ENCODE measurements around the gene TSACC. TPM values are rescaled to one million over a fixed set of nuclear protein-coding genes. Genes with fewer than 3 reads are reported as not detected.

The TSACC gene
- total and polyA plus RNA-seq, 2 experiments from 2014 or later, result 1.3 TPM; not detected in 1

GRCh38 chr1:156371553-156372264, 33.4 kb downstream of the TSACC start:
- in situ Hi-C loops (cut with MboI), result no loop called here
- Histone ChIP-seq H3K27me3 (replicated peaks; ENCODE audit: insufficient read depth) (0 out of 2 replicates have a peak, but pooled peaks cover 6% of the 10 kb centered on the region), H3K4me2 (ENCODE audit: unreplicated experiment) (no peak overlapping the region)

GRCh38 chr1:156372265-156372586, 33.9 kb downstream of the TSACC start:
- Histone ChIP-seq H3K79me2 (ENCODE audit: insufficient read depth) (no peaks in the 10 kb centered on the region), H3K27me3 (replicated peaks; ENCODE audit: insufficient read depth) (0 out of 2 replicates have a peak, but pooled peaks cover 3% of the 10 kb centered on the region), H3K27ac (no peak overlapping the region), H3K4me1 (ENCODE audit: insufficient read depth) (no peaks in the 10 kb centered on the region), H3K36me3 (ENCODE audit: low read depth) (no peaks in the 10 kb centered on the region), H3F3A (ENCODE audit: insufficient read depth) (no peaks in the 10 kb centered on the region), H3K9me3 (ENCODE audit: low read depth) (no peaks in the 10 kb centered on the region), H3K4me2 (ENCODE audit: unreplicated experiment) (no peak overlapping the region), H2AFZ (no peak overlapping the region), H3K9me2 (ENCODE audit: insufficient read depth) (no peaks in the 10 kb centered on the region), H3K4me3 (no peak overlapping the region), H4K20me1 (ENCODE audit: insufficient read depth) (no peaks in the 10 kb centered on the region), H3K9ac (no peak overlapping the region)
- no peak for DNase-seq
- in situ Hi-C loops (cut with MboI), result no loop called here
- no peak for TF ChIP-seq EZH2 (IDR thresholded peaks at IDR 0.05; ENCODE audit: insufficient read depth, poor library complexity, severe bottlenecking)
- no peak for TF ChIP-seq EZH2phosphoT487 (IDR thresholded peaks at IDR 0.05; ENCODE audit: insufficient read depth, low read depth)

More at GRCh38 chr1:156371553-156372264, 33.4 kb downstream of the TSACC start:
- Histone ChIP-seq H3K4me1 (ENCODE audit: insufficient read depth) (no peaks in the 10 kb centered on the region), H3F3A (ENCODE audit: insufficient read depth) (no peaks in the 10 kb centered on the region), H3K4me3 (no peak overlapping the region), H3K27ac (no peak overlapping the region), H4K20me1 (ENCODE audit: insufficient read depth) (no peaks in the 10 kb centered on the region), H3K9me2 (ENCODE audit: insufficient read depth) (no peaks in the 10 kb centered on the region), H3K9me3 (ENCODE audit: low read depth) (no peaks in the 10 kb centered on the region), H2AFZ (no peak overlapping the region), H3K79me2 (ENCODE audit: insufficient read depth) (no peaks in the 10 kb centered on the region), H3K36me3 (ENCODE audit: low read depth) (no peaks in the 10 kb centered on the region), H3K9ac (no peak overlapping the region)
- DNase-seq, result peak; percentile 83
- 22 to 26% methylated on average over 7 of the region's 7 CpGs for WGBS, 2 experiments (ENCODE audit: low coverage in 1 of 2, low lambda C conversion rate in 2 of 2, missing lambda C conversion rate in 2 of 2)
- TF ChIP-seq EZH2 (IDR thresholded peaks at IDR 0.05; ENCODE audit: insufficient read depth, poor library complexity, severe bottlenecking) (no peak), EZH2phosphoT487 (IDR thresholded peaks at IDR 0.05; ENCODE audit: insufficient read depth, low read depth) (no peak)

GRCh38 chr1:156372876-156373275, 34.5 kb downstream of the TSACC start:
- no peak for DNase-seq
- H3K9me2 ChIP-seq (ENCODE audit: insufficient read depth), result no peaks in the 10 kb centered on the region

GRCh38 chr1:156373546-156373945, 35.2 kb downstream of the TSACC start:
- H3K4me3 ChIP-seq, result no peak overlapping the region
- no peaks in the 10 kb centered on the region for H3K9me2 ChIP-seq (ENCODE audit: insufficient read depth)
- H3K79me2 ChIP-seq (ENCODE audit: insufficient read depth), result no peaks in the 10 kb centered on the region
- no peaks in the 10 kb centered on the region for H3K9me3 ChIP-seq (ENCODE audit: low read depth)
- no peak overlapping the region for H3K27ac ChIP-seq
- no peak for TF ChIP-seq EZH2 (IDR thresholded peaks at IDR 0.05; ENCODE audit: insufficient read depth, poor library complexity, severe bottlenecking)
- TF ChIP-seq EZH2phosphoT487 (IDR thresholded peaks at IDR 0.05; ENCODE audit: insufficient read depth, low read depth), result no peak
- no peak for DNase-seq
- in situ Hi-C loops (cut with MboI), result no loop called here
- H2AFZ ChIP-seq, result no peak overlapping the region
- H3K27me3 ChIP-seq (replicated peaks; ENCODE audit: insufficient read depth), result 0 out of 2 replicates have a peak, but pooled peaks cover 3% of the 10 kb centered on the region
- no peak overlapping the region for H3K4me2 ChIP-seq (ENCODE audit: unreplicated experiment)
- no peak overlapping the region for H3K9ac ChIP-seq
- no peaks in the 10 kb centered on the region for H4K20me1 ChIP-seq (ENCODE audit: insufficient read depth)
- H3K36me3 ChIP-seq (ENCODE audit: low read depth), result no peaks in the 10 kb centered on the region
- no peaks in the 10 kb centered on the region for H3F3A ChIP-seq (ENCODE audit: insufficient read depth)
- no peaks in the 10 kb centered on the region for H3K4me1 ChIP-seq (ENCODE audit: insufficient read depth)

More at GRCh38 chr1:156372876-156373275, 34.5 kb downstream of the TSACC start:
- Histone ChIP-seq H3K9me3 (ENCODE audit: low read depth) (no peaks in the 10 kb centered on the region), H2AFZ (no peak overlapping the region), H3K4me2 (ENCODE audit: unreplicated experiment) (no peak overlapping the region), H3K79me2 (ENCODE audit: insufficient read depth) (no peaks in the 10 kb centered on the region), H3K4me3 (no peak overlapping the region), H3K36me3 (ENCODE audit: low read depth) (no peaks in the 10 kb centered on the region), H3F3A (ENCODE audit: insufficient read depth) (no peaks in the 10 kb centered on the region), H3K27ac (no peak overlapping the region), H3K27me3 (replicated peaks; ENCODE audit: insufficient read depth) (0 out of 2 replicates have a peak, but pooled peaks cover 3% of the 10 kb centered on the region), H3K4me1 (ENCODE audit: insufficient read depth) (no peaks in the 10 kb centered on the region), H4K20me1 (ENCODE audit: insufficient read depth) (no peaks in the 10 kb centered on the region), H3K9ac (no peak overlapping the region)
- WGBS, 2 experiments (ENCODE audit: low coverage in 1 of 2, low lambda C conversion rate in 2 of 2, missing lambda C conversion rate in 2 of 2), result 70 to 74% methylated on average over 4 of the region's 4 CpGs
- TF ChIP-seq EZH2phosphoT487 (IDR thresholded peaks at IDR 0.05; ENCODE audit: insufficient read depth, low read depth), result no peak
- TF ChIP-seq EZH2 (IDR thresholded peaks at IDR 0.05; ENCODE audit: insufficient read depth, poor library complexity, severe bottlenecking), result no peak
- in situ Hi-C loops (cut with MboI), result no loop called here

Data from GM23248 (cell line).